SK-N-SH treated with all-trans-retinoic acid at 6 μM for 48 hours (cell line): Measurements from ENCODE around the gene RPL19.

Source experiments
- GLIS3 ChIP-seq: fragments of 250-450 bp; sonication (Bioruptor Pico); IDR thresholded peaks from 2 replicates; pipeline ENCODE4 v1.5.0; 2020; ENCODE audit warnings: mild to moderate bottlenecking, moderate library complexity
- POU6F1 ChIP-seq: fragments of 250-450 bp; sonication (Bioruptor Pico); IDR thresholded peaks from 2 replicates; pipeline ENCODE4 v1.8.0; 2021; ENCODE audit warnings: low read depth, mild to moderate bottlenecking, moderate library complexity, borderline replicate concordance
- PPARA ChIP-seq: fragments of 250-450 bp; sonication (Bioruptor Pico); IDR thresholded peaks from 2 replicates; pipeline ENCODE4 v1.5.0; 2020; ENCODE audit warnings: mild to moderate bottlenecking, borderline replicate concordance
- RARB ChIP-seq: fragments of 250-450 bp; sonication (Bioruptor Pico); IDR thresholded peaks from 2 replicates; pipeline ENCODE4 v1.8.0; 2021; ENCODE audit warnings: mild to moderate bottlenecking, moderate library complexity
- SNAI2 ChIP-seq: fragments of 250-450 bp; sonication (Bioruptor Pico); IDR thresholded peaks from 2 replicates; pipeline ENCODE4 v1.5.0; 2020; ENCODE audit warnings: mild to moderate bottlenecking, moderate library complexity
- ZFP3 ChIP-seq: fragments of 250-450 bp; sonication (Bioruptor Pico); IDR thresholded peaks from 2 replicates; pipeline ENCODE4 v1.5.0; 2020; ENCODE audit warnings: mild to moderate bottlenecking, moderate library complexity
- ZFP30 ChIP-seq: fragments of 450-650 bp; formaldehyde crosslinking; IDR thresholded peaks from 2 replicates; pipeline ENCODE4 v1.5.0; 2022; ENCODE audit warnings: mild to moderate bottlenecking, moderate library complexity
- TF ChIP-seq, protein P1 (sequence below): fragments of 250-450 bp; sonication (Bioruptor Pico); IDR thresholded peaks from 2 replicates; pipeline ENCODE4 v1.5.1; 2020; ENCODE audit warnings: low read depth, mild to moderate bottlenecking, moderate library complexity

DNA sequence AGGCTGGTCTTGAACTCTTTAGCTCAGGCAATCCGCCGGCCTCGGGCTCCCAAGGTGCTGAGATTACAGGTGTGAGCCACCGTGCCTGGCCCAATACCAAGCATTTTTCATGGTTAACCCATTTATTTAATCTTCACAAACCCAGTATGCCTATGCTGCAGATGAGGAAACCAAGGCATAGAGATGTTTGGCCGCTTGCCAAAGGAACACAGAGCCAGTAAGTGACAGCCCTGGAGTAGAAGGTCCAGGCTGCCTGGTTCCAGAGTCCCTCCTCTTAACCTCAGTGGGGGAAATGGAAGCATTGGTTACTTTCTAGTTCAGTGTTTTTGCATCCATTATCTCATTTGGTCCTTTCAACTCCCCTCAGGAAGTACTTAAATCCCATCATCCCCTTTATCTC is 18.8 kb upstream of the RPL19 start:
- TF ChIP-seq POU6F1 (CRISPR knock-in tag), result no peak
- no peak for TF ChIP-seq ZFP30 (CRISPR knock-in tag)
- TF ChIP-seq RARB (CRISPR knock-in tag), result no peak
- TF ChIP-seq SNAI2, result no peak
- TF ChIP-seq PPARA (CRISPR knock-in tag), result no peak
- no peak for TF ChIP-seq ZFP3
- TF ChIP-seq, protein P1, sequence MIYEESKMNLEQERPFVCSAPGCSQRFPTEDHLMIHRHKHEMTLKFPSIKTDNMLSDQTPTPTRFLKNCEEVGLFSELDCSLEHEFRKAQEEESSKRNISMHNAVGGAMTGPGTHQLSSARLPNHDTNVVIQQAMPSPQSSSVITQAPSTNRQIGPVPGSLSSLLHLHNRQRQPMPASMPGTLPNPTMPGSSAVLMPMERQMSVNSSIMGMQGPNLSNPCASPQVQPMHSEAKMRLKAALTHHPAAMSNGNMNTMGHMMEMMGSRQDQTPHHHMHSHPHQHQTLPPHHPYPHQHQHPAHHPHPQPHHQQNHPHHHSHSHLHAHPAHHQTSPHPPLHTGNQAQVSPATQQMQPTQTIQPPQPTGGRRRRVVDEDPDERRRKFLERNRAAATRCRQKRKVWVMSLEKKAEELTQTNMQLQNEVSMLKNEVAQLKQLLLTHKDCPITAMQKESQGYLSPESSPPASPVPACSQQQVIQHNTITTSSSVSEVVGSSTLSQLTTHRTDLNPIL (CRISPR knock-in tag), result no peak
- no peak for TF ChIP-seq GLIS3 (CRISPR knock-in tag)
